ENCODE results near the gene CENPH. TPM values are rescaled to one million over a fixed set of nuclear protein-coding genes. Genes with fewer than 3 reads are reported as not detected.

CENPH gene
- total and polyA plus RNA-seq, 2 donors (not counting 1 experiment from before 2014, with no cell fraction given) = 2.8 to 11.9 TPM

DNA sequence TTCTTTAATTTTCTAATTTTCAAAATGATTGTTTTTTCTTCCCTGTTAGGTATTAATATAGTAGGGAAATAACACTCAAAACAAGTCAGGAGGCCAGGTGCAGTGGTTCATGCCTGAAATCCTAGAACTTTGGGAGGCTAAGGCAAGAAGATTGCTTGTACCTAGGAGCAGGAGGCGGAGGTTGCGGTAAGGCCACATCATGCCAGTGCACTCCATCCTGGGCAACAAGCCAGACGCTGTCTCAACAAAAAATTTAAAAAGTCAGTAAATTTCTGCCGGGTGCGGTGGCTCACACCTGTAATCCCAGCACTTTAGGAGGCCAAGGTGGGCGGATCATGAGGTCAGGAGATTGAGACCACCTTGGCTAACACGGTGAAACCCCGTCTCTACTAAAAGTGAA is 35.1 kb downstream of the CENPH start:
- Histone ChIP-seq H3K4me3 (ENCODE audit: control extremely low read depth in 1 of 5, extremely low read depth in 1 of 5, insufficient read depth in 1 of 5, low read depth in 2 of 5, low read length in 4 of 5) (no peak overlapping the region), H3K9ac (ENCODE audit: low read length) (no peak overlapping the region), H3K27me3 (replicated peaks in 1 of 4; ENCODE audit: control extremely low read depth in 1 of 4, control insufficient read depth in 3 of 4, insufficient read depth in 4 of 4, low read length in 3 of 4) (no peaks in the 10 kb centered on the region), H3K36me3 (replicated peaks in 1 of 2; ENCODE audit: control extremely low read depth in 1 of 2, control insufficient read depth in 1 of 2, extremely low read depth in 1 of 2, insufficient read depth in 2 of 2, low read length in 1 of 2) (peaks cover 2 to 12% of the 10 kb centered on the region in 2 experiments), H4K20me1 (ENCODE audit: control insufficient read depth, insufficient read depth, low read length, poor library complexity, severe bottlenecking) (peaks cover 11% of the 10 kb centered on the region), H2AFZ (ENCODE audit: insufficient read depth, low read depth, low read length, poor library complexity, severe bottlenecking) (no peak overlapping the region), H3K79me2 (ENCODE audit: control insufficient read depth, insufficient read depth, low read length) (peaks cover 32% of the 10 kb centered on the region), H3K27ac (ENCODE audit: low read length in 2 of 2) (no peak overlapping the region), H3K4me2 (replicated peaks; ENCODE audit: low read depth, low read length, poor library complexity, severe bottlenecking) (no peak overlapping the region), H3K4me1 (ENCODE audit: control insufficient read depth in 2 of 2, insufficient read depth in 2 of 2, low read length in 2 of 2) (no peaks in the 10 kb centered on the region), H3K9me3 (ENCODE audit: control extremely low read depth in 1 of 3, control insufficient read depth in 2 of 3, insufficient read depth in 1 of 3, low read length in 2 of 3) (no peaks in the 10 kb centered on the region)
- no peaks in the 10 kb centered on the region for H3K9me3 Mint-ChIP-seq (ENCODE audit: insufficient read depth)
- H3K27ac Mint-ChIP-seq = no peak overlapping the region
- no peaks in the 10 kb centered on the region for H3K27me3 Mint-ChIP-seq
- ChIA-PET CTCF (no interaction called here), POLR2A (no interaction called here)
- TF ChIP-seq, protein P1, sequence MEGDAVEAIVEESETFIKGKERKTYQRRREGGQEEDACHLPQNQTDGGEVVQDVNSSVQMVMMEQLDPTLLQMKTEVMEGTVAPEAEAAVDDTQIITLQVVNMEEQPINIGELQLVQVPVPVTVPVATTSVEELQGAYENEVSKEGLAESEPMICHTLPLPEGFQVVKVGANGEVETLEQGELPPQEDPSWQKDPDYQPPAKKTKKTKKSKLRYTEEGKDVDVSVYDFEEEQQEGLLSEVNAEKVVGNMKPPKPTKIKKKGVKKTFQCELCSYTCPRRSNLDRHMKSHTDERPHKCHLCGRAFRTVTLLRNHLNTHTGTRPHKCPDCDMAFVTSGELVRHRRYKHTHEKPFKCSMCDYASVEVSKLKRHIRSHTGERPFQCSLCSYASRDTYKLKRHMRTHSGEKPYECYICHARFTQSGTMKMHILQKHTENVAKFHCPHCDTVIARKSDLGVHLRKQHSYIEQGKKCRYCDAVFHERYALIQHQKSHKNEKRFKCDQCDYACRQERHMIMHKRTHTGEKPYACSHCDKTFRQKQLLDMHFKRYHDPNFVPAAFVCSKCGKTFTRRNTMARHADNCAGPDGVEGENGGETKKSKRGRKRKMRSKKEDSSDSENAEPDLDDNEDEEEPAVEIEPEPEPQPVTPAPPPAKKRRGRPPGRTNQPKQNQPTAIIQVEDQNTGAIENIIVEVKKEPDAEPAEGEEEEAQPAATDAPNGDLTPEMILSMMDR (IDR thresholded peaks at IDR 0.05) = no peak
- no peak for TF ChIP-seq EZH2 (IDR thresholded peaks at IDR 0.05; ENCODE audit: borderline replicate concordance, insufficient read depth, low read depth, low read length, poor library complexity, severe bottlenecking)
- H3K4me3 Mint-ChIP-seq = no peak overlapping the region
- no peak for DNase-seq
- intact Hi-C loops (cut with micrococcal nuclease) = no loop called here
- H3K4me1 Mint-ChIP-seq = no peaks in the 10 kb centered on the region
- WGBS (ENCODE audit: insufficient coverage) = 98% methylated on average over 8 of the region's 8 CpGs
- ATAC-seq (ENCODE audit: low read depth) = no peak

DNA sequence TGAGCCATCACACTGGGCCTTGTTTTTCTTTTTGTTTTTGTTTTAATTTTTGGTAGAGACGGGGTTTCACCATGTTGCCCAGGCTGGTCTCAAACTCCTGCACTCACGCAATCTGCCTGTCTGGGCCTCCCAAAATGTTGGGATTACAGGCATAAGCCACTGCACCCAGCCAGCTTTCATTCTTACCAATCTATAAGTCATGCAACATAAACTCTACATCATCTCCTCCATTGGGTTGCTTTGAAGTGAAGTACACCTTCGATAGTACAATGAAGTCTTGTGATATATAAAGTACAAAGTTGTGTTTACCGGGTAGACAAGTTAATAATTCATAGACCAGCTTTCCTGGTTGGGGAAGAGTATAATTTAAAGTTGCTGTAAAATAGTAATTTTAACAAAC is 36.5 kb downstream of the CENPH start:
- Histone ChIP-seq H3K4me2 (replicated peaks; ENCODE audit: low read depth, low read length, poor library complexity, severe bottlenecking) (no peak overlapping the region), H3K27ac (ENCODE audit: low read length in 2 of 2) (no peak overlapping the region), H3K4me1 (ENCODE audit: control insufficient read depth in 2 of 2, insufficient read depth in 2 of 2, low read length in 2 of 2) (no peaks in the 10 kb centered on the region), H3K27me3 (replicated peaks in 1 of 4; ENCODE audit: control extremely low read depth in 1 of 4, control insufficient read depth in 3 of 4, insufficient read depth in 4 of 4, low read length in 3 of 4) (no peaks in the 10 kb centered on the region), H4K20me1 (ENCODE audit: control insufficient read depth, insufficient read depth, low read length, poor library complexity, severe bottlenecking) (peaks cover 11% of the 10 kb centered on the region), H2AFZ (ENCODE audit: insufficient read depth, low read depth, low read length, poor library complexity, severe bottlenecking) (no peak overlapping the region), H3K9ac (ENCODE audit: low read length) (no peak overlapping the region), H3K79me2 (ENCODE audit: control insufficient read depth, insufficient read depth, low read length) (peaks cover 23% of the 10 kb centered on the region), H3K36me3 (replicated peaks in 1 of 2; ENCODE audit: control extremely low read depth in 1 of 2, control insufficient read depth in 1 of 2, extremely low read depth in 1 of 2, insufficient read depth in 2 of 2, low read length in 1 of 2) (peaks cover 4 to 12% of the 10 kb centered on the region in 2 experiments), H3K9me3 (ENCODE audit: control extremely low read depth in 1 of 3, control insufficient read depth in 2 of 3, insufficient read depth in 1 of 3, low read length in 2 of 3) (no peaks in the 10 kb centered on the region), H3K4me3 (ENCODE audit: control extremely low read depth in 1 of 5, extremely low read depth in 1 of 5, insufficient read depth in 1 of 5, low read depth in 2 of 5, low read length in 4 of 5) (no peak overlapping the region)
- WGBS (ENCODE audit: insufficient coverage) = 100% methylated on average over 2 of the region's 4 CpGs
- Mint-ChIP-seq H3K4me3 (no peak overlapping the region), H3K27me3 (no peaks in the 10 kb centered on the region), H3K4me1 (no peaks in the 10 kb centered on the region), H3K27ac (no peak overlapping the region), H3K9me3 (ENCODE audit: insufficient read depth) (no peaks in the 10 kb centered on the region)
- DNase-seq = no peak
- intact Hi-C loops (cut with micrococcal nuclease) = no loop called here
- TF ChIP-seq EZH2 (IDR thresholded peaks at IDR 0.05; ENCODE audit: borderline replicate concordance, insufficient read depth, low read depth, low read length, poor library complexity, severe bottlenecking) = no peak
- TF ChIP-seq, protein P1 (IDR thresholded peaks at IDR 0.05) = no peak
- ATAC-seq (ENCODE audit: low read depth) = no peak
- POLR2A ChIA-PET = interaction anchor here (0.6 kb wide), 1 partner anchor 25 kb away, joined by 5 read pairs; no protein-coding TSS in a partner anchor
- CTCF ChIA-PET = no interaction called here

All from B cell (primary cell).